H9 (cell line): ENCODE data around the gene SLCO3A1. TPM values are rescaled to one million over a fixed set of nuclear protein-coding genes. Genes with fewer than 3 reads are reported as not detected.

Experiments used
- DNase-seq: peaks from one replicate; pipeline ENCODE4 v3.0.0-alpha.2; 2017
- H2AFZ ChIP-seq: one replicate; pipeline ENCODE4 v1.6.1; 2013; ENCODE audit warnings: mild to moderate bottlenecking, low read length, control low read depth, moderate library complexity
- H2AK5ac ChIP-seq: 2 replicates; pipeline ENCODE4 v1.6.1; 2013; ENCODE audit warnings: low read length, control low read depth, mixed read lengths; ENCODE audit not compliant: insufficient read length
- H2BK120ac ChIP-seq: one replicate; pipeline ENCODE4 v1.6.1; 2013; ENCODE audit warnings: low read depth, mild to moderate bottlenecking, low read length, control low read depth, inconsistent platforms; ENCODE audit not compliant: poor library complexity, severe bottlenecking
- H2BK12ac ChIP-seq: 2 replicates; pipeline ENCODE4 v1.6.1; 2013; ENCODE audit warnings: low read length, control low read depth, mixed read lengths, low read depth; ENCODE audit not compliant: insufficient read length
- H2BK15ac ChIP-seq: 2 replicates; pipeline ENCODE4 v1.6.1; 2013; ENCODE audit warnings: low read depth, low read length, control low read depth
- H2BK20ac ChIP-seq: one replicate; pipeline ENCODE4 v1.6.1; 2013; ENCODE audit warnings: low read depth, mild to moderate bottlenecking, low read length, control low read depth, inconsistent platforms; ENCODE audit not compliant: poor library complexity, severe bottlenecking
- H2BK5ac ChIP-seq: 2 replicates; pipeline ENCODE4 v1.6.1; 2013; ENCODE audit warnings: low read length, control low read depth, mixed read lengths; ENCODE audit not compliant: insufficient read length
- H3K14ac ChIP-seq: 2 replicates; pipeline ENCODE4 v1.6.1; 2013; ENCODE audit warnings: low read length, control low read depth; ENCODE audit not compliant: insufficient read depth
- H3K18ac ChIP-seq: 2 replicates; pipeline ENCODE4 v1.6.1; 2013; ENCODE audit warnings: low read depth, mild to moderate bottlenecking, mixed read lengths, low read length, control low read depth; ENCODE audit not compliant: insufficient read length
- H3K23ac ChIP-seq: 2 replicates; pipeline ENCODE4 v1.6.1; 2013; ENCODE audit warnings: low read length, control low read depth, mixed read lengths, low read depth; ENCODE audit not compliant: insufficient read length
- H3K23me2 ChIP-seq: 2 replicates; pipeline ENCODE4 v1.6.1; 2013; ENCODE audit warnings: low read depth, mild to moderate bottlenecking, mixed read lengths, low read length, control low read depth; ENCODE audit not compliant: insufficient read length, poor library complexity, severe bottlenecking
- H3K27ac ChIP-seq: 2 replicates; pipeline ENCODE4 v1.5.1; 2013; ENCODE audit warnings: low read length, control low read depth, mixed read lengths, low read depth; ENCODE audit not compliant: insufficient read length
- H3K27me3 ChIP-seq: 2 replicates; pipeline ENCODE4 v1.6.1; 2013; ENCODE audit warnings: low read length, control low read depth, inconsistent platforms; ENCODE audit not compliant: insufficient read depth
- H3K4ac ChIP-seq: 2 replicates; pipeline ENCODE4 v1.6.1; 2013; ENCODE audit warnings: low read depth, mild to moderate bottlenecking, control low read depth, inconsistent platforms, low read length, moderate library complexity
- H3K4me1 ChIP-seq: 2 replicates; pipeline ENCODE4 v1.6.1; 2013; ENCODE audit warnings: low read length, control low read depth, inconsistent platforms; ENCODE audit not compliant: insufficient read depth
- H3K4me2 ChIP-seq: 2 replicates; pipeline ENCODE4 v1.6.1; 2013; ENCODE audit warnings: low read length, control low read depth, mixed read lengths; ENCODE audit not compliant: insufficient read length, insufficient read depth
- H3K56ac ChIP-seq: 2 replicates; pipeline ENCODE4 v1.6.1; 2013; ENCODE audit warnings: low read depth, mild to moderate bottlenecking, mixed read lengths, low read length, control low read depth; ENCODE audit not compliant: insufficient read length
- H3K79me1 ChIP-seq: 2 replicates; pipeline ENCODE4 v1.6.1; 2013; ENCODE audit warnings: low read depth, mild to moderate bottlenecking, moderate library complexity, low read length, control low read depth, inconsistent platforms; ENCODE audit not compliant: insufficient read depth, poor library complexity, severe bottlenecking
- H3K79me2 ChIP-seq: 2 replicates; pipeline ENCODE4 v1.6.1; 2013; ENCODE audit warnings: low read length, control low read depth, inconsistent platforms; ENCODE audit not compliant: insufficient read depth
- H3K9ac ChIP-seq: 2 replicates; pipeline ENCODE4 v1.6.1; 2013; ENCODE audit warnings: low read length, control low read depth, mixed read lengths; ENCODE audit not compliant: insufficient read length; ENCODE audit errors: extremely low read depth
- H3K9me3 ChIP-seq: one replicate; pipeline ENCODE4 v1.6.1; 2013; ENCODE audit warnings: low read depth, low read length, inconsistent platforms; ENCODE audit not compliant: control insufficient read depth
- H3T11ph ChIP-seq: one replicate; pipeline ENCODE4 v1.6.1; 2013; ENCODE audit warnings: mild to moderate bottlenecking, low read length, control low read depth, inconsistent platforms
- H4K20me1 ChIP-seq: one replicate; pipeline ENCODE4 v1.6.1; 2013; ENCODE audit not compliant: control insufficient read depth, insufficient read length, insufficient read depth
- H4K5ac ChIP-seq: 2 replicates; pipeline ENCODE4 v1.6.1; 2013; ENCODE audit warnings: low read depth, mild to moderate bottlenecking, mixed read lengths, low read length, control low read depth; ENCODE audit not compliant: insufficient read length
- H4K8ac ChIP-seq: replicated peaks from 2 replicates; pipeline ENCODE4 v1.6.1; 2013; ENCODE audit warnings: low read length, control low read depth, mixed read lengths, low read depth; ENCODE audit not compliant: insufficient read length
- H4K91ac ChIP-seq: 2 replicates; pipeline ENCODE4 v1.6.1; 2013; ENCODE audit warnings: low read depth, mild to moderate bottlenecking, moderate library complexity, mixed read lengths, low read length, control low read depth; ENCODE audit not compliant: insufficient read length
- H3K27ac Mint-ChIP-seq, 3 experiments: 2 replicates in 2 of 3; 3 replicates in 1 of 3; pipeline ENCODE4 v1.8.0; 2020 to 2021; ENCODE audit warnings: mixed read lengths in 3 of 3, mild to moderate bottlenecking in 1 of 3, moderate library complexity in 1 of 3
- H3K27me3 Mint-ChIP-seq: 2 replicates; pipeline ENCODE4 v1.8.0; 2021; ENCODE audit warnings: low read depth, mild to moderate bottlenecking, moderate library complexity, mixed read lengths
- H3K36me3 Mint-ChIP-seq, 3 experiments: 2 replicates in 2 of 3; 3 replicates in 1 of 3; pipeline ENCODE4 v1.8.0; 2020 to 2021; ENCODE audit warnings: low read depth in 3 of 3, mixed read lengths in 3 of 3; ENCODE audit not compliant: insufficient read depth in 1 of 3
- H3K4me1 Mint-ChIP-seq, 2 experiments: 2 replicates each; pipeline ENCODE4 v1.8.0; 2020; ENCODE audit warnings: mixed read lengths in 2 of 2
- H3K4me3 Mint-ChIP-seq, 2 experiments: 2 replicates in 1 of 2; 3 replicates in 1 of 2; pipeline ENCODE4 v1.8.0; 2020 to 2021; ENCODE audit warnings: mild to moderate bottlenecking in 2 of 2, mixed read lengths in 2 of 2, moderate library complexity in 1 of 2
- H3K9me3 Mint-ChIP-seq, 2 experiments: 2 replicates in 1 of 2; 3 replicates in 1 of 2; pipeline ENCODE4 v1.8.0; 2020; ENCODE audit warnings: mild to moderate bottlenecking in 2 of 2, mixed read lengths in 2 of 2, moderate library complexity in 1 of 2
- CTCF ChIP-seq: fragments of 200-600 bp; sonication (generic); conservative IDR thresholded peaks from 3 replicates; pipeline ENCODE4 v1.8.0; 2021; ENCODE audit warnings: antibody characterized with exemption, mild to moderate bottlenecking
- WGBS: extraction: QIAGEN DNeasy Blood & Tissue Kit; methylation state at CpG from one replicate; pipeline ENCODE4 v1.1.7; 2013; ENCODE audit warnings: missing lambda C conversion rate, low lambda C conversion rate, mixed read lengths; ENCODE audit not compliant: insufficient read length; ENCODE audit errors: extremely low coverage; 5-methylcytosine and 5-hydroxymethylcytosine counted together
- total RNA-seq: library from RNA; stranded (reverse); gene quantifications from 2 replicates; pipeline ENCODE4 v1.2.1, GENCODE V29; 2021

The SLCO3A1 gene
- total RNA-seq, 1 experiment from 2014 or later: 9.4 TPM

- Histone ChIP-seq H3K79me2 (no peaks in the 10 kb centered on the region), H2BK120ac (no peak overlapping the region), H3K27ac (no peak overlapping the region), H3T11ph (no peak overlapping the region), H3K4me2 (no peak overlapping the region), H4K91ac (no peak overlapping the region), H2BK15ac (no peak overlapping the region), H3K9me3 (no peaks in the 10 kb centered on the region), H2BK20ac (no peak overlapping the region), H2AK5ac (no peak overlapping the region), H3K14ac (no peak overlapping the region), H3K23ac (no peak overlapping the region), H3K56ac (no peak overlapping the region), H3K23me2 (no peaks in the 10 kb centered on the region), H2AFZ (no peak overlapping the region), H3K4ac (no peak overlapping the region), H4K8ac (no peak overlapping the region), H2BK5ac (no peak overlapping the region), H3K79me1 (no peaks in the 10 kb centered on the region), H3K18ac (no peak overlapping the region), H2BK12ac (no peak overlapping the region), H3K9ac (no peak overlapping the region), H4K5ac (no peak overlapping the region), H4K20me1 (no peaks in the 10 kb centered on the region), H3K4me1 (no peaks in the 10 kb centered on the region), H3K27me3 (no peaks in the 10 kb centered on the region)
- Mint-ChIP-seq H3K36me3 (no peaks in the 10 kb centered on the region), H3K4me3 (no peak overlapping the region), H3K4me1 (peaks cover 5 to 17% of the 10 kb centered on the region in 2 experiments), H3K9me3 (no peaks in the 10 kb centered on the region), H3K27ac (no peak overlapping the region; a peak in 1 of 7 replicates), H3K27me3 (no peaks in the 10 kb centered on the region; the same call in 1 of the 2 replicates)
- WGBS: no CpG with 5 or more reads among the region's 1 CpG
- no peak for TF ChIP-seq CTCF
- no peak for DNase-seq
Observed at GRCh38 chr15:92023965-92024364, 170.5 kb downstream of the SLCO3A1 start.
